GM12878 (cell line): Measurements from ENCODE around the gene ATP7B. TPM values are rescaled to one million over a fixed set of nuclear protein-coding genes. Genes with fewer than 3 reads are reported as not detected.

ENCODE experiments used
- ATAC-seq: fragments of 200-7000 bp; cut with Tn5 transposase; 3 replicates; pipeline ENCODE4 v1.9.1; 2020; ENCODE audit warnings: mild to moderate bottlenecking, moderate library complexity
- BruUV-seq: library from RNA; stranded (reverse); fragments of 400-500 nt; replicated peaks from 2 replicates; lab custom pipeline; 2021; lab: Mats Ljungman, UMichigan
- CTCF ChIA-PET: fragments of 300-600 bp; sonication (Branson Sonifier 250); formaldehyde crosslinking; extraction: SDS; loops from one replicate; lab custom pipeline; 2021; ENCODE audit warnings: inconsistent platforms; lab: Yijun Ruan, JAX
- POLR2A ChIA-PET: fragments of 350-600 bp; formaldehyde crosslinking; extraction: SDS; loops from one replicate; lab custom pipeline; 2021; ENCODE audit warnings: inconsistent platforms; lab: Charles Lee
- RAD21 ChIA-PET: fragments of 300-600 bp; sonication (Branson Sonifier 250); formaldehyde crosslinking; loops from one replicate; lab custom pipeline; 2023; ENCODE audit warnings: antibody characterized with exemption; ENCODE audit not compliant: unreplicated experiment; lab: Charles Lee
- SMC1A ChIA-PET: fragments of 300-600 bp; sonication (Branson Sonifier 250); formaldehyde crosslinking; loops from one replicate; lab custom pipeline; 2023; ENCODE audit not compliant: unreplicated experiment, uncharacterized antibody; lab: Charles Lee
- DNase-seq: peaks from one replicate; pipeline ENCODE4 v3.0.0-alpha.2; 2011; ENCODE audit warnings: low read depth, low spot score
- FAIRE-seq: peaks from 3 replicates; lab custom pipeline; 2011; peaks lifted over from hg19 to GRCh38; lab: Jason Lieb, UNC
- H2AFZ ChIP-seq: 2 replicates; pipeline ENCODE4 v1.6.0; 2011; ENCODE audit warnings: low read depth, low read length, control low read depth; ENCODE audit not compliant: control insufficient read depth
- H3K27ac ChIP-seq: 2 replicates; pipeline ENCODE4 v1.5.1; 2011; ENCODE audit warnings: control low read depth; ENCODE audit not compliant: control insufficient read depth, insufficient read depth
- H3K27me3 ChIP-seq, 2 experiments: replicated peaks in 1 of 2; 2 replicates each; pipeline versions ENCODE4 v1.6.0 to v1.6.1; 2011; ENCODE audit warnings: low read length in 1 of 2; ENCODE audit not compliant: control insufficient read depth in 2 of 2, insufficient read depth in 2 of 2
- H3K36me3 ChIP-seq, 2 experiments: 2 replicates each; pipeline ENCODE4 v1.5.1; 2011; ENCODE audit warnings: low read length in 1 of 2; ENCODE audit not compliant: control insufficient read depth in 2 of 2, insufficient read depth in 2 of 2
- H3K4me1 ChIP-seq: 2 replicates; pipeline ENCODE4 v1.6.1; 2011; ENCODE audit warnings: mild to moderate bottlenecking, low read length, moderate library complexity, mixed read lengths; ENCODE audit not compliant: control insufficient read depth, insufficient read depth
- H3K4me2 ChIP-seq: 2 replicates; pipeline ENCODE4 v1.6.0; 2011; ENCODE audit warnings: control low read depth; ENCODE audit not compliant: control insufficient read depth, insufficient read depth
- H3K4me3 ChIP-seq: fragments of 200-600 bp; sonication (generic); 2 replicates; pipeline ENCODE4 v1.5.1; 2016
- H3K79me2 ChIP-seq: 2 replicates; pipeline ENCODE4 v1.6.0; 2011; ENCODE audit warnings: low read length; ENCODE audit not compliant: control insufficient read depth, insufficient read depth
- H3K9ac ChIP-seq: 2 replicates; pipeline ENCODE4 v1.8.0; 2011; ENCODE audit warnings: low read length, control low read depth, mixed read lengths; ENCODE audit not compliant: control insufficient read depth, insufficient read depth
- H3K9me3 ChIP-seq: replicated peaks from 3 replicates; pipeline ENCODE4 v1.5.1; 2011; ENCODE audit warnings: mild to moderate bottlenecking, low read length; ENCODE audit not compliant: control insufficient read depth, insufficient read depth
- H4K20me1 ChIP-seq: 2 replicates; pipeline ENCODE4 v1.6.0; 2011; ENCODE audit not compliant: control insufficient read depth, insufficient read depth
- ASH2L ChIP-seq: fragments of 300-600, 200-600 bp; sonication (generic); IDR thresholded peaks from 2 replicates; pipeline ENCODE4 v1.6.1; 2017; ENCODE audit warnings: low read depth, mild to moderate bottlenecking, borderline replicate concordance
- RAD21 ChIP-seq: IDR thresholded peaks from 2 replicates; pipeline ENCODE4 v1.6.1; 2011; ENCODE audit warnings: mild to moderate bottlenecking, low read depth, low read length, moderate library complexity; ENCODE audit not compliant: insufficient read depth
- SMC3 ChIP-seq: IDR thresholded peaks from 2 replicates; pipeline ENCODE4 v1.6.1; 2011; ENCODE audit warnings: low read length, improper control_type of control experiment, borderline replicate concordance
- SPI1 ChIP-seq: IDR thresholded peaks from 2 replicates; pipeline ENCODE4 v1.6.1; 2011; ENCODE audit warnings: low read depth, mild to moderate bottlenecking, low read length, moderate library complexity, borderline replicate concordance; ENCODE audit not compliant: insufficient read depth
- whole genome bisulfite sequencing: methylation state at CpG from one replicate; pipeline ENCODE4 v1.1.6; 2016; ENCODE audit warnings: low lambda C conversion rate; ENCODE audit not compliant: insufficient replicate concordance, insufficient coverage; ENCODE audit errors: missing lambda C conversion rate; 5-methylcytosine and 5-hydroxymethylcytosine counted together
- in situ Hi-C: fragments of 300-500 bp; cut with MboI; formaldehyde crosslinking; loops from 9 replicates; pipeline ENCODE4 v1.14.3; 2018; ENCODE audit warnings: mixed read lengths
- intact Hi-C: fragments of 100-400 bp; cut with micrococcal nuclease; formaldehyde crosslinking; loops from one replicate; pipeline ENCODE4 v1.14.2; 2022; ENCODE audit not compliant: unreplicated experiment
- polyA plus RNA-seq, 11 experiments: library from polyadenylated mRNA; depleted of rRNA in 4 of 11; unstranded in 6 of 11; stranded (reverse) in 5 of 11; fragments of >200 nt; fragmentation: Nextera tagmentation in 4 of 11; fragmentation: Illumina TruSeq in 1 of 11; extraction: Ambion mirVana in 4 of 11; extraction: Trizol in 1 of 11; gene quantifications; 1 replicate in 1 of 11; 2 replicates in 10 of 11; pipeline versions ENCODE4 v1.2.1 to v1.2.3, GENCODE V29; 2011 to 2016; ENCODE audit warnings: inconsistent platforms in 2 of 11, missing spikeins in 2 of 11, low read depth in 1 of 11
- total RNA-seq, 4 experiments: library from RNA; depleted of rRNA in 3 of 4; stranded (reverse); fragments of >200 nt in 3 of 4; fragmentation: Illumina TruSeq in 1 of 4; extraction: Trizol in 1 of 4; gene quantifications; 2 replicates each; pipeline versions ENCODE4 v1.2.1 to v1.2.3, GENCODE V29; 2013 to 2021
- TF ChIP-seq, protein P1 (sequence below), 3 experiments: IDR thresholded peaks in 2 of 3; conservative IDR thresholded peaks in 1 of 3; 2 replicates each; pipeline ENCODE4 v1.5.1; 2011; ENCODE audit warnings: low read depth in 3 of 3, low read length in 3 of 3, mild to moderate bottlenecking in 3 of 3, control low read depth in 2 of 3, moderate library complexity in 2 of 3, inconsistent platforms in 1 of 3, mixed read lengths in 1 of 3; ENCODE audit not compliant: control insufficient read depth in 2 of 3, insufficient read depth in 1 of 3; ENCODE audit errors: extremely low read depth in 1 of 3

Gene ATP7B
- total and polyA plus RNA-seq, 10 of the 15 experiments (the other 5 are each of a cell fraction or from before 2014, with no cell fraction given), result under 0.01 to 1.1 (median 0.06) TPM; not detected in 2

DNA sequence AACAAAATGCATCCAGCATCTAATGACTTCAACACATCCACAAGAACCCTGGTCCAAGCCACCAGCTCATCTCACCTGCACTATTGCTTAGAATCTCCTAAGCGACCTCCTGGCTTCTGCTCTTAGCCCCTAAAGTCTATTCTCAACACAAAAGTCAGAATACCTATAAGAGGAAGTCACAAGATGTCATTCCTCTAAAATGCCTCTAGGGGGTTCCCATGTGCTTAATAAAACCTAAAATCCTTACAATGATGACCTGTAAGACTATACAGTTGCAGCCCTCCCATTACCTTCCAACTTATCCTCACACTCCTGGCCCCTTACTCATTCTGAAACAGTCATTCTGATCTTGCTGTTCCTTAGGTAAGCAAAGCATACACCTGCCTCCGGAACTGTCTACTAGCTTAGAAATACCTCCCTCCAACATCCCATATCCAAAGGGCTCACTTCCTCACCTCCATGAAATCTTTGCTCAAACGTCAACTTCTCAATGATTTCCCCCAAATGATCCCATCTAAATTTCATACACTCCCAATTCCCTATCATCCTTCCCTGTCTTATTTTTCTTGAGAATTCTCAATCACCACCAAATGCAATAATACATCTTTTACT, 10.0 kb downstream of the ATP7B start:
- intact Hi-C loops (loop anchor here (1.0 to 5.0 kb wide), 2 partner anchors 126 to 236 kb away; no protein-coding TSS in a partner anchor), in situ Hi-C loops (no loop called here)
- TF ChIP-seq RAD21 (peak; percentile 73), SMC3 (peak; percentile 65; the same call in 1 of the 2 replicates), ASH2L (no peak), SPI1 (peak; percentile 62; the same call in 1 of the 2 replicates)
- TF ChIP-seq, protein P1, sequence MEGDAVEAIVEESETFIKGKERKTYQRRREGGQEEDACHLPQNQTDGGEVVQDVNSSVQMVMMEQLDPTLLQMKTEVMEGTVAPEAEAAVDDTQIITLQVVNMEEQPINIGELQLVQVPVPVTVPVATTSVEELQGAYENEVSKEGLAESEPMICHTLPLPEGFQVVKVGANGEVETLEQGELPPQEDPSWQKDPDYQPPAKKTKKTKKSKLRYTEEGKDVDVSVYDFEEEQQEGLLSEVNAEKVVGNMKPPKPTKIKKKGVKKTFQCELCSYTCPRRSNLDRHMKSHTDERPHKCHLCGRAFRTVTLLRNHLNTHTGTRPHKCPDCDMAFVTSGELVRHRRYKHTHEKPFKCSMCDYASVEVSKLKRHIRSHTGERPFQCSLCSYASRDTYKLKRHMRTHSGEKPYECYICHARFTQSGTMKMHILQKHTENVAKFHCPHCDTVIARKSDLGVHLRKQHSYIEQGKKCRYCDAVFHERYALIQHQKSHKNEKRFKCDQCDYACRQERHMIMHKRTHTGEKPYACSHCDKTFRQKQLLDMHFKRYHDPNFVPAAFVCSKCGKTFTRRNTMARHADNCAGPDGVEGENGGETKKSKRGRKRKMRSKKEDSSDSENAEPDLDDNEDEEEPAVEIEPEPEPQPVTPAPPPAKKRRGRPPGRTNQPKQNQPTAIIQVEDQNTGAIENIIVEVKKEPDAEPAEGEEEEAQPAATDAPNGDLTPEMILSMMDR (IDR thresholded peaks at IDR 0.05 in 2 of 3, conservative IDR thresholded peaks at IDR 0.05 in 1 of 3; ENCODE audit: control insufficient read depth in 2 of 3, extremely low read depth in 1 of 3, insufficient read depth in 1 of 3, low read depth in 3 of 3, low read length in 3 of 3), result peak; percentile 68 to 72 (median 70)
- no TSS peak for BruUV-seq
- Histone ChIP-seq H4K20me1 (no peaks in the 10 kb centered on the region), H3K79me2 (no peaks in the 10 kb centered on the region), H3K4me1 (no peaks in the 10 kb centered on the region), H3K9me3 (no peaks in the 10 kb centered on the region), H3K27me3 (peaks cover 2 to 7% of the 10 kb centered on the region in 2 experiments; a peak in 3 of 4 replicates), H3K4me2 (no peak overlapping the region), H2AFZ (no peak overlapping the region), H3K36me3 (no peaks in the 10 kb centered on the region), H3K27ac (no peak overlapping the region), H3K4me3 (no peak overlapping the region), H3K9ac (no peak overlapping the region)
- no peak for DNase-seq
- ChIA-PET SMC1A (interaction anchor here (1.4 to 2.4 kb wide), 3 partner anchors 57 to 126 kb away, joined by 3 to 6 read pairs (median 4); no protein-coding TSS in a partner anchor), RAD21 (no interaction called here), CTCF (interaction anchor here (0.5 to 5.5 kb wide), 22 partner anchors 9 to 1267 kb away, joined by 3 to 36 read pairs (median 4); no protein-coding TSS in a partner anchor), POLR2A (no interaction called here)
- 0% methylated on average over 3 of the region's 3 CpGs for WGBS
- peak; percentile 92 for ATAC-seq
- FAIRE-seq, result peak; percentile 87
